HG02884 (cell line): ENCODE measurements around the gene PCDHGA11.
"Not testable (repeated sequence)": the region's sequence is repeated elsewhere in the genome, so short reads cannot be mapped to it uniquely, and the experiment has no call there.

Experiments
- ATAC-seq: cut with Tn5 transposase; IDR thresholded peaks from one replicate; pipeline ENCODE4 v1.9.1; 2021; ENCODE audit warnings: mild to moderate bottlenecking, moderate library complexity; ENCODE audit not compliant: unreplicated experiment

The PCDHGA11 gene

DNA sequence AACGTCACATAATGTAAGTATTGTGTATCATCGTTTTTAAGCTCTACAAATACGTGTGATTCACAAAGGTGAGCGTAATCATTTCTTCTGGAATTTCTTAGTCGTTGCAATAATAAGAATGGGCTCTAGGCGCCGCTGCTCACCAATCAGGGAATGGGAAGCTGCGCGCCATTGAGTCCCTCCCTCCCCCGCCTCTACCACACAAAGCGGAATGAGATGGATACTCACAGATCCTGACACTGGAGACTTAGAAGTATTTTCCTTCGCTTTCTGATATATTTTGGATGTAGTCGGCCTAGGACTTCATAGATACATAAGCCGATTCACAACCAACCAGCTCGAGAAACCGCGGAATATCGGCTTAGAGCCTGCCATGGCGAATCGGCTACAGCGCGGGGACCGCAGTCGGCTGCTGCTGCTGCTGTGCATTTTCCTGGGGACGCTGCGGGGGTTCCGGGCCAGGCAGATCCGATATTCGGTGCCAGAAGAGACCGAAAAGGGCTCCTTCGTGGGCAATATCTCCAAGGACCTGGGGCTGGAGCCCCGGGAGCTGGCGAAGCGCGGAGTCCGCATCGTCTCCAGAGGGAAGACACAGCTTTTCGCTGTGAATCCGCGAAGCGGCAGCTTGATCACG lies at the start of gene PCDHGA11:
TSS of gene PCDHGA11 (plus strand) at position 197 of the 634 bp plus-strand sequence. CDS start at position 374, 177 bp downstream.
- ATAC-seq: no peak

- no peak for ATAC-seq
Measured at GRCh38 chr5:141371572-141372475, 49.0 kb upstream of the PCDHGA11 start.

DNA sequence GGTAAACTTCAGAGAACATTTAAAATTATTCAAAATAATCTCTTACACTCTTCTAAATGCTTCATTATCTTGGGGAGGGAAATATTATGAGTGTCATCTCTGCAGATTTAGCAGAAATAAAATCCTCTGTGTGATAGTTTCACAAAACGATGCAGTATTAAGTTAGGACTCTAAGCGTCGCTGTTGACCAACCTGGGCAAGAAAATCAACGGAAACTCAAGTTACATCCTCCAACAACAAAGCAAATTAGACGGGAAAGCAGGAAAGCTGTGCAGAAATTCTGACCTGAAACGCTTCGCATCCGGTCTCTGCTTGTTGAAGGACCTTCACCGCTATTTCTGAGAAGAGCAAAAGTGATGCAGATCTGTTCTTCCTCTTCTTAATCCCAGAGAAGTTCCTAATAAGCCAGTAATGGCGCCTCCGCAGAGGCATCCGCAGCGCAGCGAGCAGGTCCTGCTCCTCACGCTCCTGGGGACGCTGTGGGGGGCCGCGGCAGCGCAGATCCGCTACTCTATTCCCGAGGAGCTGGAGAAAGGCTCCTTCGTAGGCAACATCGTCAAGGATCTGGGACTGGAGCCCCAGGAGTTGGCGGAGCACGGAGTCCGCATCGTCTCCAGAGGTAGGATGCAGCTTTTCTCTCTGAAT lies 47.1 kb upstream of the PCDHGA11 start, which contains the start of gene PCDHGA6:
TSS of gene PCDHGA6 (plus strand) at position 219 of the 645 bp plus-strand sequence. CDS start at position 412, 193 bp downstream.
- no peak for ATAC-seq

GRCh38 chr5:141374627-141375026 lies 46.2 kb upstream of the PCDHGA11 start:
- no peak for ATAC-seq

DNA sequence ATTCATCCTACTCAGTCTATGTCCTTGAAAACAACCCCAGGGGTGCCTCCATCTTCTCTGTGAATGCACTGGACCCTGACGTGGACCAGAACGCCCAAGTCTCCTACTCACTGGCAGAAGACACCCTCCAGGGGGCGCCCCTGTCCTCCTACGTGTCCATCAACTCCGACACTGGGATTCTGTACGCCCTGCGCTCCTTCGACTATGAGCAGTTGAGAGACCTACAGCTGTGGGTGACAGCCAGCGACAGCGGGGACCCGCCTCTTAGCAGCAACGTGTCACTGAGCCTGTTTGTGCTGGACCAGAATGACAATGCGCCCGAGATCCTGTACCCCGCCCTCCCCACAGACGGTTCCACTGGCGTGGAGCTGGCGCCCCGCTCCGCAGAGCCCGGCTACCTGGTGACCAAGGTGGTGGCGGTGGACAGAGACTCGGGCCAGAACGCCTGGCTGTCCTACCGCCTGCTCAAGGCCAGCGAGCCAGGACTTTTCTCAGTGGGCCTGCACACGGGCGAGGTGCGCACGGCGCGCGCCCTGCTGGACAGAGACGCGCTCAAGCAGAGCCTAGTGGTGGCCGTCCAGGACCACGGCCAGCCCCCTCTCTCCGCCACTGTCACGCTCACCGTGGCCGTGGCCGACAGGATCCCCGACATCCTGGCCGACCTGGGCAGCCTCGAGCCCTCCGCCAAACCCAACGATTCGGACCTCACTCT lies 45.3 kb upstream of the PCDHGA11 start:
- not testable (repeated sequence) for ATAC-seq

DNA sequence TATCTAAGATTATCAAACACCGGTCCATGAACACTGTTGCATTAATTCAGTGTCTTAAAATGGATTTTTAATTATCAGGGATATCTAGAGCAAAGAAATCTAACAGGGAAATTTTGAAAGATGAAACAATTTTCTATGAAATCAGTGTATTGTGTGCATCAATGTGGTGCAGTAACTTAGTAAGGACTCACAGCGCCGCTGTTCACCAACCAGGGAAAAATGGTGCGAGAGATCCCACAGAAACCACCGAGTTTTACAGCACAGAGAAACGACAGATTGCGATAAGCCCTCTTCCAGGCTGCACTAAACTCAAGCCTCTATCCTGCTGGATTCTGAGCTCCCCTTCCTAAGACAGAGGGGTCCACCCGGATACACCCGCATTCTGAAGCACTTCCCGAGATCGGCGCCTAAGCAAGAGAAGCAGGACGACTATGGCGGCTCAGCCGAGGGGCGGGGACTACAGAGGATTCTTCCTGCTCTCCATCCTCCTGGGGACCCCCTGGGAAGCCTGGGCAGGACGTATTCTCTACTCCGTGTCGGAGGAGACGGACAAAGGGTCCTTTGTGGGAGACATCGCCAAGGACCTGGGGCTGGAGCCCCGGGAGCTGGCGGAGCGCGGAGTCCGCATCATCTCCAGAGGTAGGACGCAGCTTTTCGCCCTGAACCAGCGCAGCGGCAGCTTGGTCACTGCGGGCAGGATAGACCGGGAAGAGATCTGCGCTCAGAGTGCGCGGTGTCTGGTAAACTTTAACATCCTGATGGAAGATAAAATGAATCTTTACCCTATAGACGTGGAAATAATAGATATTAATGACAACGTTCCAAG lies 38.2 kb upstream of the PCDHGA11 start, which contains the start of gene PCDHGA7:
TSS of gene PCDHGA7 (plus strand) at position 274 of the 826 bp plus-strand sequence. CDS start at position 432, 158 bp downstream.
- ATAC-seq: no peak

DNA sequence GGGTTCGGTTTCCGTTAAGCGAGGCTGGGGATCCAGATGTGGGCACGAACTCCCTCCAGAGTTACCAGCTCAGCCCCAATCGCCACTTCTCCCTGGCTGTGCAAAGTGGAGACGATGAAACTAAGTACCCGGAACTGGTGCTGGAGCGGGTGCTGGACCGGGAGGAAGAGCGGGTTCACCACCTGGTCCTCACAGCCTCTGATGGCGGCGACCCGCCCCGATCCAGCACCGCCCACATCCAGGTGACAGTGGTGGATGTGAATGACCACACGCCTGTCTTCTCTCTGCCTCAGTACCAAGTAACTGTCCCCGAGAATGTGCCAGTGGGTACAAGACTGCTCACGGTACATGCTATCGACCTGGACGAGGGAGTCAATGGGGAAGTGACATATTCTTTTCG lies 37.5 kb upstream of the PCDHGA11 start:
- ATAC-seq: no peak

DNA sequence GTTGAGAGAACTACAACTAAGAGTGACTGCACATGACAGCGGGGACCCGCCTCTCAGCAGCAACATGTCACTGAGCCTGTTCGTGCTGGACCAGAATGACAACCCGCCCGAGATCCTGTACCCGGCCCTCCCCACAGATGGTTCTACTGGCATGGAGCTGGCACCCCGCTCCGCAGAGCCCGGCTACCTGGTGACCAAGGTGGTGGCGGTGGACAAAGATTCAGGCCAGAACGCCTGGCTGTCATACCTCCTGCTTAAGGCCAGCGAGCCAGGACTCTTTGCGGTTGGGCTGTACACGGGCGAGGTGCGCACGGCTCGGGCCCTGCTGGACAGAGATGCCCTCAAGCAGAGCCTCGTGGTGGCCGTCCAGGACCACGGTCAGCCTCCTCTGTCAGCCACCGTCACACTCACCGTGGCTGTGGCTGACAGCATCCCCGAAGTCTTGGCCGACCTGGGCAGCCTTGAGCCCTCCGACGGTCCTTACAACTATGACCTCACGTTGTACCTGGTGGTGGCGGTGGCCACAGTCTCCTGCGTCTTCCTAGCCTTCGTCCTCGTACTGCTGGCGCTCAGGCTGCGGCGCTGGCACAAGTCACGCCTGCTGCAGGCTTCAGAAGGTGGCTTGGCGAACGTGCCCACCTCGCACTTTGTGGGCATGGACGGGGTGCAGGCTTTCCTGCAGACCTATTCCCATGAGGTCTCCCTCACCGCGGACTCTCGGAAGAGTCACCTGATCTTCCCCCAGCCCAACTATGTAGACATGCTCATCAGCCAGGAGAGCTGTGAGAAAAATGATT lies 36.2 kb upstream of the PCDHGA11 start:
- no peak for ATAC-seq

DNA sequence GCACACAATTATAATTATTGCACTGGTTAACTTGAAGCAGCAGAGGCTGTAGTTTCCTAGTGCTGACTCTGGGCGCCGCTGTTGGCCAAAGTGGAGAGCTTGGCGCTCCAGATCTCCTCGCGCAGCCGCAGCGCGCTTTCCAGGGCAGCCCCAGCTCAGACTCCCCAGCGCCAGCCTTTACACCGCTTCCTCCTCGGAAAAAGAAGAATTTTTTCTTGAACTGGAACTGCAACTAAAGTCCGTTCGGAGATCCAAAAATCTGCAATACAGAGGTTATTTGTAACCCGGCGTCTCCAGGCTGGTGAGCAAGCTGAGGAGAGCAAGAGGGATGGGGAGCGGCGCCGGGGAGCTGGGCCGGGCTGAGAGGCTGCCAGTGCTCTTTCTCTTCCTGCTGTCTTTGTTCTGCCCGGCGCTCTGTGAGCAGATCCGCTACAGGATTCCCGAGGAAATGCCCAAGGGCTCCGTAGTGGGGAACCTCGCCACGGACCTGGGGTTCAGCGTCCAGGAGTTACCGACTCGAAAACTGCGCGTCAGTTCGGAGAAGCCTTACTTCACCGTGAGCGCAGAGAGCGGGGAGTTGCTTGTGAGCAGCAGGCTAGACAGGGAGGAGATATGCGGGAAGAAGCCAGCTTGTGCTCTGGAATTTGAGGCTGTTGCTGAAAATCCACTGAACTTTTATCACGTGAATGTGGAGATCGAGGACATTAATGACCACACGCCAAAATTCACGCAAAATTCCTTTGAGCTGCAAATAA lies 33.1 kb upstream of the PCDHGA11 start, which contains the start of gene PCDHGB4:
TSS of gene PCDHGB4 (plus strand) at position 142 of the 755 bp plus-strand sequence. CDS start at position 329, 187 bp downstream.
- ATAC-seq: peak; percentile 95

DNA sequence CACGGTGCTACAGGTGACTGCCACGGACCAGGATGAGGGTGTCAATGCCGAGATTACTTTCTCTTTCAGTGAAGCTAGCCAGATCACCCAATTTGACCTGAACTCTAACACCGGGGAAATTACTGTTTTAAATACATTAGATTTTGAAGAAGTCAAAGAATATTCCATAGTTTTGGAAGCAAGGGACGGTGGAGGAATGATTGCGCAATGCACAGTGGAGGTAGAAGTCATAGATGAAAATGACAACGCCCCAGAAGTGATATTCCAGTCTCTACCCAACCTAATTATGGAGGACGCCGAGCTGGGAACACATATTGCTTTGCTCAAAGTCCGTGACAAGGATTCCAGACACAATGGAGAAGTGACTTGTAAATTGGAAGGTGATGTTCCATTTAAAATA lies 32.2 kb upstream of the PCDHGA11 start:
- no peak for ATAC-seq

DNA sequence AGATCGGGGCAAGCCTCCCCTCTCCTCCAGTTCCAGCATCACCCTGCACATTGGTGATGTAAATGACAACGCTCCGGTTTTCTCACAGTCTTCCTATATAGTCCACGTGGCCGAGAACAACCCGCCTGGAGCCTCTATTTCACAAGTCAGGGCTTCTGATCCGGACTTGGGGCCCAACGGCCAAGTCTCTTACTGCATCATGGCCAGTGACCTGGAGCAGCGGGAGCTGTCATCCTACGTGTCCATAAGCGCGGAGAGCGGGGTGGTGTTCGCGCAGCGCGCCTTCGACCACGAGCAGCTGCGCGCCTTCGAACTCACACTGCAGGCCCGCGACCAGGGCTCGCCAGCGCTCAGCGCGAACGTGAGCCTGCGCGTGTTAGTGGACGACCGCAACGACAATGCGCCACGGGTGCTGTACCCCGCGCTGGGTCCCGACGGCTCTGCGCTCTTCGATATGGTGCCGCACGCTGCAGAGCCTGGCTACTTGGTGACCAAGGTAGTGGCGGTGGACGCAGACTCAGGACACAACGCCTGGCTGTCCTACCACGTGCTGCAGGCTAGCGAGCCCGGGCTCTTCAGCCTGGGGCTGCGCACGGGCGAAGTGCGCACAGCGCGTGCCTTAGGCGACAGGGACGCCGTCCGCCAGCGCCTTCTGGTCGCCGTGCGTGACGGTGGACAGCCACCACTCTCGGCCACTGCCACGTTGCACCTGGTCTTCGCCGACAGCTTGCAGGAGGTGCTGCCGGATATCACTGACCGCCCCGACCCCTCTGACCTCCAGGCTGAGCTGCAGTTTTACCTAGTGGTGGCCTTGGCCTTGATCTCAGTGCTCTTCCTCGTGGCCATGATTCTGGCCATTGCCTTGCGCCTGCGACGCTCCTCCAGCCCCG lies 31.5 kb upstream of the PCDHGA11 start:
- no peak for ATAC-seq

- ATAC-seq: no peak
Measured at GRCh38 chr5:141392429-141393198, 28.2 kb upstream of the PCDHGA11 start, which contains the start of gene PCDHGA8. TSS of gene PCDHGA8 (plus strand) at chr5:141392633. CDS start at chr5:141392814, 181 bp downstream.

DNA sequence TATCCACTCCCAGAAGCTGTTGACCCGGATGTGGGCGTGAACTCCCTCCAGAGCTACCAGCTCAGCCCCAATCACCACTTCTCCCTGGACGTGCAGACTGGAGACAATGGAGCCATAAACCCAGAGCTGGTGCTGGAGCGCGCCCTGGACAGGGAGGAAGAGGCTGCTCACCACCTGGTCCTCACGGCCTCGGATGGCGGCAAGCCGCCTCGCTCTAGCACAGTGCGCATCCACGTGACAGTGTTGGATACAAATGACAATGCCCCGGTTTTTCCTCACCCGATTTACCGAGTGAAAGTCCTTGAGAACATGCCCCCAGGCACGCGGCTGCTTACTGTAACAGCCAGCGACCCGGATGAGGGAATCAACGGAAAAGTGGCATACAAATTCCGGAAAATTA lies 27.6 kb upstream of the PCDHGA11 start:
- ATAC-seq: no peak

- not testable (repeated sequence) for ATAC-seq
Measured at GRCh38 chr5:141394401-141395187, 26.3 kb upstream of the PCDHGA11 start.

DNA sequence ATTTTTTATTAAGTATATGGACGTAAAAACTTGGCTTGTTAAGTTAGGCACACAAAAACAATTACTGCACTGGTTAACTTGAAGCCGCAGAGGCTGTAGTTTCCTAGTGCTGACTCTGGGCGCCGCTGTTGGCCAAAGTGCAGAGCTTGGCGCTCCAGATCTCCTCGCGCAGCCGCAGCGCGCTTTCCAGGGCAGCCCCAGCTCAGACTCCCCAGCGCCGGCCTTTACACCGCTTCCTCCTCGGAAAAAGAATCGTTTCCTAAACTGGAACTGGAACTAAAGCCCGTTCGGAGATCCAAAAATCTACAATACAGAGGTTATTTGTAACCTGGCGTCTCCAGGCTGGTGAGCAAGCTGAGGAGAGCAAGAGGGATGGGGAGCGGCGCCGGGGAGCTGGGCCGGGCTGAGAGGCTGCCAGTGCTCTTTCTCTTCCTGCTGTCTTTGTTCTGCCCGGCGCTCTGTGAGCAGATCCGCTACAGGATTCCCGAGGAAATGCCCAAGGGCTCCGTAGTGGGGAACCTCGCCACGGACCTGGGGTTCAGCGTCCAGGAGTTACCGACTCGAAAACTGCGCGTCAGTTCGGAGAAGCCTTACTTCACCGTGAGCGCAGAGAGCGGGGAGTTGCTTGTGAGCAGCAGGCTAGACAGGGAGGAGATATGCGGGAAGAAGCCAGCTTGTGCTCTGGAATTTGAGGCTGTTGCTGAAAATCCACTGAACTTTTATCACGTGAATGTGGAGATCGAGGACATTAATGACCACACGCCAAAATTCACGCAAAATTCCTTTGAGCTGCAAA lies 22.9 kb upstream of the PCDHGA11 start, which contains the start of gene PCDHGB5:
TSS of gene PCDHGB5 (plus strand) at position 192 of the 796 bp plus-strand sequence. CDS start at position 373, 181 bp downstream.
- peak; percentile 63 for ATAC-seq
